Measurements from ENCODE around the gene GPX4. TPM values are rescaled to one million over a fixed set of nuclear protein-coding genes. Genes with fewer than 3 reads are reported as not detected.

GPX4 gene
- total RNA-seq, 1 donor from 2014 or later, result 300 TPM

DNA sequence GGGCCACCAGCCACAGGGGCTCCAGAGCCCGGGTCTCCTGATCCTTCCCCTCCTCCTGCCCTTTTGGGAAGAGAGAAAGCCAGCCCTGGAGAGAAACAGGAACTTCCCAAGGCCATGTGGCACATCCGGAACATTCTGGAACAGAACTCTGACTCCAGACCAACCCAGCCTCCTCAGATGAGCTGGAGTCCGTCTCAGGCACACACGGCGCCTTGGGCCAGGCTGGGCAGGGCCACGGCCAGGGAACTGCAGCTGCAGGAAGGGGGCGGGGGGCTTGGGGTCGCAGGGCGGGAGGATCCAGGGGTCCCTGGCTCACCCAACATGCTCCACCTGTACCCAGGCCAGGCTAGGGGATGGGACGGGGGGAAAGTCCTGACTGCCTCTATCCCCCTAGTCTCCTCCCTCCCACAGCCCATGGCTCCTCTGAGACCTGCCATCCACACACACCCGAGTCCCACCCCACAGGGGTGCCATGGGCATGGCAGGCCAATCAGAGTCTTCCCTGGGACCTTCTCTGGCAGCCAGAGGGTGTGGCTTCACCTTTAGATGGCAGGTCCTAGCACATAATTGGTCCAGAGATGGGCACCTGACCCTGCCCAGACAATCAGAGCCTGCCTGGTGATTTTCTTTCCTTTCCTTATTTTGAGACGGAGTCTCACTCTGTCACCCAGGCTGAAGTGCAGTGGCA, 47.4 kb downstream of the GPX4 start:
- H3K4me1 Mint-ChIP-seq, result no peaks in the 10 kb centered on the region
- H3K36me3 Mint-ChIP-seq (ENCODE audit: low read depth), result no peaks in the 10 kb centered on the region
- H3K27ac Mint-ChIP-seq (ENCODE audit: unreplicated experiment), result no peak overlapping the region
- no peaks in the 10 kb centered on the region for H3K9me3 Mint-ChIP-seq
- TF ChIP-seq, protein P1, sequence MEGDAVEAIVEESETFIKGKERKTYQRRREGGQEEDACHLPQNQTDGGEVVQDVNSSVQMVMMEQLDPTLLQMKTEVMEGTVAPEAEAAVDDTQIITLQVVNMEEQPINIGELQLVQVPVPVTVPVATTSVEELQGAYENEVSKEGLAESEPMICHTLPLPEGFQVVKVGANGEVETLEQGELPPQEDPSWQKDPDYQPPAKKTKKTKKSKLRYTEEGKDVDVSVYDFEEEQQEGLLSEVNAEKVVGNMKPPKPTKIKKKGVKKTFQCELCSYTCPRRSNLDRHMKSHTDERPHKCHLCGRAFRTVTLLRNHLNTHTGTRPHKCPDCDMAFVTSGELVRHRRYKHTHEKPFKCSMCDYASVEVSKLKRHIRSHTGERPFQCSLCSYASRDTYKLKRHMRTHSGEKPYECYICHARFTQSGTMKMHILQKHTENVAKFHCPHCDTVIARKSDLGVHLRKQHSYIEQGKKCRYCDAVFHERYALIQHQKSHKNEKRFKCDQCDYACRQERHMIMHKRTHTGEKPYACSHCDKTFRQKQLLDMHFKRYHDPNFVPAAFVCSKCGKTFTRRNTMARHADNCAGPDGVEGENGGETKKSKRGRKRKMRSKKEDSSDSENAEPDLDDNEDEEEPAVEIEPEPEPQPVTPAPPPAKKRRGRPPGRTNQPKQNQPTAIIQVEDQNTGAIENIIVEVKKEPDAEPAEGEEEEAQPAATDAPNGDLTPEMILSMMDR (conservative IDR thresholded peaks at IDR 0.05), result no peak
- H3K27me3 Mint-ChIP-seq (ENCODE audit: low read depth), result no peaks in the 10 kb centered on the region
- DNase-seq (ENCODE audit: low read depth, low spot score), result no peak
- no peak overlapping the region for H3K4me3 Mint-ChIP-seq

DNA sequence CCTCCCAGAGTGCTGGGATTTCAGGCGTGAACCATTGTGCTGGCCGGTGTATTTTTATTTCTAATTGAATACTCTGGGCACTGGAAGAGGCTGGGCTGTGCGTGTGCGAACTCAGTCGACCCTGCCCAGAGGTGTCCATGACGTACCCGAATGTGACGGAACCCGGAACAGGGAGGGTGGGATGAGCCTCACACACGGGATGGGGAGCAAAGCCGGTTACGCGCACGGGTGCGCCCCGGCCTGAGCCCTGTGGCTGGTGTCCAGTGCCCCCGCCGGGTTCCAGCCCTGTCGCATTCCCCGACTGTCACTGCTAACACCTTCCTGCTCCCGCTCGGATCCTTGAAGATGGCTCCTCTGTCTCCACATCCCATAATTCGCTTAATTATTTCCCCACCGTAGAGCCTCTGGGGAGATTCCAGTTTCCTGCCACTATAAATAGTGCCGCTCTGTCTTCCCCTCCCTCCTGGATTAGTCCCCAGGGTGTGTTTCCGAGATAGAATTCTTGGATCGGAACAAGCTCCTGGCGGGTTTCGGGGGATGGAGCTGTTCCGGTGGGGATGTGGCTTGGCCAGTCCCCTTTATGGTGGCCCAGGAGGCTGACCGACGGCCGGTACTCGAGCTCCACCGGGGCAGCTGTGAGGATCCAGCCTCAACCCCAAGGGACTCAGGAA, 48.3 kb downstream of the GPX4 start:
- Mint-ChIP-seq H3K9me3 (no peaks in the 10 kb centered on the region), H3K27ac (ENCODE audit: unreplicated experiment) (no peak overlapping the region), H3K27me3 (ENCODE audit: low read depth) (no peaks in the 10 kb centered on the region), H3K4me3 (no peak overlapping the region), H3K36me3 (ENCODE audit: low read depth) (no peaks in the 10 kb centered on the region), H3K4me1 (no peaks in the 10 kb centered on the region)
- TF ChIP-seq, protein P1 (conservative IDR thresholded peaks at IDR 0.05), result no peak
- DNase-seq (ENCODE audit: low read depth, low spot score), result no peak

DNA sequence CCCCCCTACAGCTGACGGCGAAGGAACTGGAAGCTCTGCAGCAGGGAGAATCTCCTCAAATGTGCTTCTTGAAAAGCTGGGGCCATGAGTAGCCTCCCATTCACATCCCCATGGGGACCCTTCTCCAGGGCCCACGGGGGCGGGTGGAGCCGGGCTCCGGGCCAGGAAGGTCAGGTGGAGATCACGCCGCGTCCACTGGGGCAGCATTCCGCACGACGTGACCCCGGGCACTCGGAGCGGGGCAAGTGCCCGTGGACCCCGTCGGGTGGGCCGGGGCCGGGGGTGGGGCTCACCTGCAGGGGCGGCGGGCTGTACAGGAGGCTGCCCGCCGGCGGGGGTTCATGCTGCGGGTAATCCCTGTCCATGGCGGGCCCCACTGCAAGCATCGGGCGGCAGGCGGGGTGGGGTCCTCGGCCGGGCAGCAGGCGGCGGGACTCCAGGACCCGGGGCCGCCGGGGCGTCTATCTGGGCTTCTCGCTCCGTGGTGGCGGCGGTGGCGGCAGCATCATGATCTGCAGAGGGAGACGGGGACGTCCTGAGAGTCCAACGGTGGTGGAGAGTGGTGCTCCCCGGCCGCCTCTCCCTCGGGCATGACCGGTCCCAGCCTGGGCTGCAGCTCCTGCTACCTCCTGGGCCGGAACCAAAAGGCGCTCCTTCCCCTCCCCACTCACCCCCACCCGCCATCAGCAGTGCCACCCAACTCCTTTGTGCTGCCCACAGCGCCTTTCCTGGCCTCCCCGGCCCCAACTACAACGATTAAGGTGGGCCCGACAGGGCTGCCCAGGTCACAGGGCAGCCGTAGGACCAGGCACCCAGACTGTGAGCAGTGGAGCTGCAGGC, 50.3 kb downstream of the GPX4 start:
- Mint-ChIP-seq H3K4me1 (no peaks in the 10 kb centered on the region), H3K27ac (ENCODE audit: unreplicated experiment) (no peak overlapping the region), H3K4me3 (no peak overlapping the region), H3K27me3 (ENCODE audit: low read depth) (no peaks in the 10 kb centered on the region), H3K9me3 (no peaks in the 10 kb centered on the region), H3K36me3 (ENCODE audit: low read depth) (no peaks in the 10 kb centered on the region)
- no peak for DNase-seq (ENCODE audit: low read depth, low spot score)
- TF ChIP-seq, protein P1 (conservative IDR thresholded peaks at IDR 0.05), result no peak

DNA sequence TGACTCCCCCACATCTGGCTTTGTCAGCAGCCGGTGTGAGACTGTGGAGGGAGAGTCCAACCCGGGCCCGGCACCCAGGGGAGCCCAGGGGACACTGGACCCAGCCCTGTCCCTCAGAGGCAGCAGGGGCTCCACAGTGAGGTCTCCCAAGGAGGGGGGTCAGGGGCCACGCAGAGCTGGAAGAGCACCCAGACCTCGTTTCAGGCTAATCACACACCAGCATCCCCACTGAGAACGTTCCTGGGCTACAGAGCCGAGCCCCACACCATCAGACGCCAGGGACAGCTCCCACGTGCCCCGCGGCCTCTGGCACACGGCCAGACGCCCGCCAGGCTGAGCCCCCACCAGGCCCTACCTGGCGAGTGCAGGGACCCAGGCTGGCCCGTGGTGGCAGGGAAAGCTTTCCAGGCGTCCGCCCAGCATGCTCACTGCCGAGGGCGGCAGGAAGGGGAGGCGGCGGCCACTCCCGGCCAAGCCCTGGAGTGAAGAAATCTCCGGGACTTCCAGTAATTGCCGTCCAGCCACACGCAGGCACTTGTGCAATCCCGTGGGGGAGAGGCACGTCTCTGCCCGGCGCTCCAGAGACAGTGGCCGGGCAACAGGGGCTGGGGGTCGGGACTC, 51.0 kb downstream of the GPX4 start:
- Mint-ChIP-seq H3K36me3 (ENCODE audit: low read depth) (no peaks in the 10 kb centered on the region), H3K27me3 (ENCODE audit: low read depth) (no peaks in the 10 kb centered on the region), H3K4me1 (no peaks in the 10 kb centered on the region), H3K27ac (ENCODE audit: unreplicated experiment) (no peak overlapping the region), H3K4me3 (no peak overlapping the region), H3K9me3 (no peaks in the 10 kb centered on the region)
- no peak for DNase-seq (ENCODE audit: low read depth, low spot score)
- TF ChIP-seq, protein P1 (conservative IDR thresholded peaks at IDR 0.05), result no peak
